ENCODE measurements around the gene DUSP2. TPM values are rescaled to one million over a fixed set of nuclear protein-coding genes. Genes with fewer than 3 reads are reported as not detected.

DUSP2 gene
- total and polyA plus RNA-seq, 10 of the 15 experiments (the other 5 are each of a cell fraction or from before 2014, with no cell fraction given) = 9.7 to 212 (median 57.2) TPM

DNA sequence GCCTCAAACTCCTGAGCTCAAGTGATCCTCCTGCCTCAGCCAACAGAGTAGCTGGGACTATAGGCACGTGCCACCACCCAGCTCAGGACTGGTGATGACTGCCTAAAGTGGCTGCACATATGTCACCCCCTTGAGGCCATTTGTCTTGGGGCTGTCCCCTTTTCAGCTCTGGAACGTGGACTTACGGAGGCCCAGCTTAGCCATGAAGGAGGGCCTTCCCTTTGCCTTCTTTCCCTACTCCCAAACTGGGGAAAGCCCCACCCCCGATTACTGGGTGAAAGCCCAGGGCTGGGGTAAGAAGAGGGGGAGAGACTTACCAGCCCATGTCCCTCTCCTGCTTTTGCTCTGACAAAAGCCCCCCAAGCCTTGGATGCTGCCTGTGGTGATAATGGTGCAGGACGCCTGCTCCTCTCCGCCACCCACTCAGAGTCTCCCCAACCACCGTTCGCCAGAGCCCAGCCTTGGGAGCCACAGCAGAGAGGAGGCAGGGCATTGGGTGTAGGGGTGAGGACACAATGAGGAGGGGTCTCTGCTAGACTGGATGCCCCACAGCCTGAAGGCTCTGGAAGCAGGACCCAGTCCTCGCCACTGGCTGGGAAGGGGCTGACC, 2.5 kb upstream of the DUSP2 start (continued):
- TF ChIP-seq, protein P1, sequence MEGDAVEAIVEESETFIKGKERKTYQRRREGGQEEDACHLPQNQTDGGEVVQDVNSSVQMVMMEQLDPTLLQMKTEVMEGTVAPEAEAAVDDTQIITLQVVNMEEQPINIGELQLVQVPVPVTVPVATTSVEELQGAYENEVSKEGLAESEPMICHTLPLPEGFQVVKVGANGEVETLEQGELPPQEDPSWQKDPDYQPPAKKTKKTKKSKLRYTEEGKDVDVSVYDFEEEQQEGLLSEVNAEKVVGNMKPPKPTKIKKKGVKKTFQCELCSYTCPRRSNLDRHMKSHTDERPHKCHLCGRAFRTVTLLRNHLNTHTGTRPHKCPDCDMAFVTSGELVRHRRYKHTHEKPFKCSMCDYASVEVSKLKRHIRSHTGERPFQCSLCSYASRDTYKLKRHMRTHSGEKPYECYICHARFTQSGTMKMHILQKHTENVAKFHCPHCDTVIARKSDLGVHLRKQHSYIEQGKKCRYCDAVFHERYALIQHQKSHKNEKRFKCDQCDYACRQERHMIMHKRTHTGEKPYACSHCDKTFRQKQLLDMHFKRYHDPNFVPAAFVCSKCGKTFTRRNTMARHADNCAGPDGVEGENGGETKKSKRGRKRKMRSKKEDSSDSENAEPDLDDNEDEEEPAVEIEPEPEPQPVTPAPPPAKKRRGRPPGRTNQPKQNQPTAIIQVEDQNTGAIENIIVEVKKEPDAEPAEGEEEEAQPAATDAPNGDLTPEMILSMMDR (IDR thresholded peaks at IDR 0.05 in 2 of 3, conservative IDR thresholded peaks at IDR 0.05 in 1 of 3; ENCODE audit: control insufficient read depth in 2 of 3, extremely low read depth in 1 of 3, insufficient read depth in 1 of 3, low read depth in 3 of 3, low read length in 3 of 3) = peak in 2 of 3 experiments; percentile 7 to 15; a peak in 1 of 6 replicates
- peak; percentile 59 for TF ChIP-seq BACH1 (IDR thresholded peaks at IDR 0.05; ENCODE audit: borderline replicate concordance)
- TF ChIP-seq E4F1 (IDR thresholded peaks at IDR 0.05; ENCODE audit: borderline replicate concordance, partially characterized antibody) = no peak
- no peak for TF ChIP-seq PBX3 (IDR thresholded peaks at IDR 0.05; ENCODE audit: insufficient replicate concordance, low read depth, low read length)
- TF ChIP-seq YBX1 (IDR thresholded peaks at IDR 0.05) = no peak
- TF ChIP-seq SUPT20H (IDR thresholded peaks at IDR 0.05; ENCODE audit: borderline replicate concordance, control insufficient read depth, low read depth, low read length) = no peak
- TF ChIP-seq IKZF2 (IDR thresholded peaks at IDR 0.05) = peak; percentile 7 to 14; a peak in 2 of 4 replicates
- TF ChIP-seq, protein P2, sequence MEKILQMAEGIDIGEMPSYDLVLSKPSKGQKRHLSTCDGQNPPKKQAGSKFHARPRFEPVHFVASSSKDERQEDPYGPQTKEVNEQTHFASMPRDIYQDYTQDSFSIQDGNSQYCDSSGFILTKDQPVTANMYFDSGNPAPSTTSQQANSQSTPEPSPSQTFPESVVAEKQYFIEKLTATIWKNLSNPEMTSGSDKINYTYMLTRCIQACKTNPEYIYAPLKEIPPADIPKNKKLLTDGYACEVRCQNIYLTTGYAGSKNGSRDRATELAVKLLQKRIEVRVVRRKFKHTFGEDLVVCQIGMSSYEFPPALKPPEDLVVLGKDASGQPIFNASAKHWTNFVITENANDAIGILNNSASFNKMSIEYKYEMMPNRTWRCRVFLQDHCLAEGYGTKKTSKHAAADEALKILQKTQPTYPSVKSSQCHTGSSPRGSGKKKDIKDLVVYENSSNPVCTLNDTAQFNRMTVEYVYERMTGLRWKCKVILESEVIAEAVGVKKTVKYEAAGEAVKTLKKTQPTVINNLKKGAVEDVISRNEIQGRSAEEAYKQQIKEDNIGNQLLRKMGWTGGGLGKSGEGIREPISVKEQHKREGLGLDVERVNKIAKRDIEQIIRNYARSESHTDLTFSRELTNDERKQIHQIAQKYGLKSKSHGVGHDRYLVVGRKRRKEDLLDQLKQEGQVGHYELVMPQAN (conservative IDR thresholded peaks at IDR 0.05) = no peak
- TF ChIP-seq, protein P3, sequence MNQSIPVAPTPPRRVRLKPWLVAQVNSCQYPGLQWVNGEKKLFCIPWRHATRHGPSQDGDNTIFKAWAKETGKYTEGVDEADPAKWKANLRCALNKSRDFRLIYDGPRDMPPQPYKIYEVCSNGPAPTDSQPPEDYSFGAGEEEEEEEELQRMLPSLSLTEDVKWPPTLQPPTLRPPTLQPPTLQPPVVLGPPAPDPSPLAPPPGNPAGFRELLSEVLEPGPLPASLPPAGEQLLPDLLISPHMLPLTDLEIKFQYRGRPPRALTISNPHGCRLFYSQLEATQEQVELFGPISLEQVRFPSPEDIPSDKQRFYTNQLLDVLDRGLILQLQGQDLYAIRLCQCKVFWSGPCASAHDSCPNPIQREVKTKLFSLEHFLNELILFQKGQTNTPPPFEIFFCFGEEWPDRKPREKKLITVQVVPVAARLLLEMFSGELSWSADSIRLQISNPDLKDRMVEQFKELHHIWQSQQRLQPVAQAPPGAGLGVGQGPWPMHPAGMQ (IDR thresholded peaks at IDR 0.05; ENCODE audit: borderline replicate concordance) = no peak
- TF ChIP-seq, protein P4, sequence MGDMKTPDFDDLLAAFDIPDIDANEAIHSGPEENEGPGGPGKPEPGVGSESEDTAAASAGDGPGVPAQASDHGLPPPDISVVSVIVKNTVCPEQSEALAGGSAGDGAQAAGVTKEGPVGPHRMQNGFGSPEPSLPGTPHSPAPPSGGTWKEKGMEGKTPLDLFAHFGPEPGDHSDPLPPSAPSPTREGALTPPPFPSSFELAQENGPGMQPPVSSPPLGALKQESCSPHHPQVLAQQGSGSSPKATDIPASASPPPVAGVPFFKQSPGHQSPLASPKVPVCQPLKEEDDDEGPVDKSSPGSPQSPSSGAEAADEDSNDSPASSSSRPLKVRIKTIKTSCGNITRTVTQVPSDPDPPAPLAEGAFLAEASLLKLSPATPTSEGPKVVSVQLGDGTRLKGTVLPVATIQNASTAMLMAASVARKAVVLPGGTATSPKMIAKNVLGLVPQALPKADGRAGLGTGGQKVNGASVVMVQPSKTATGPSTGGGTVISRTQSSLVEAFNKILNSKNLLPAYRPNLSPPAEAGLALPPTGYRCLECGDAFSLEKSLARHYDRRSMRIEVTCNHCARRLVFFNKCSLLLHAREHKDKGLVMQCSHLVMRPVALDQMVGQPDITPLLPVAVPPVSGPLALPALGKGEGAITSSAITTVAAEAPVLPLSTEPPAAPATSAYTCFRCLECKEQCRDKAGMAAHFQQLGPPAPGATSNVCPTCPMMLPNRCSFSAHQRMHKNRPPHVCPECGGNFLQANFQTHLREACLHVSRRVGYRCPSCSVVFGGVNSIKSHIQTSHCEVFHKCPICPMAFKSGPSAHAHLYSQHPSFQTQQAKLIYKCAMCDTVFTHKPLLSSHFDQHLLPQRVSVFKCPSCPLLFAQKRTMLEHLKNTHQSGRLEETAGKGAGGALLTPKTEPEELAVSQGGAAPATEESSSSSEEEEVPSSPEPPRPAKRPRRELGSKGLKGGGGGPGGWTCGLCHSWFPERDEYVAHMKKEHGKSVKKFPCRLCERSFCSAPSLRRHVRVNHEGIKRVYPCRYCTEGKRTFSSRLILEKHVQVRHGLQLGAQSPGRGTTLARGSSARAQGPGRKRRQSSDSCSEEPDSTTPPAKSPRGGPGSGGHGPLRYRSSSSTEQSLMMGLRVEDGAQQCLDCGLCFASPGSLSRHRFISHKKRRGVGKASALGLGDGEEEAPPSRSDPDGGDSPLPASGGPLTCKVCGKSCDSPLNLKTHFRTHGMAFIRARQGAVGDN (IDR thresholded peaks at IDR 0.05) = peak; percentile 94
- TF ChIP-seq NFYB (IDR thresholded peaks at IDR 0.05; ENCODE audit: insufficient read depth, low read depth, low read length) = no peak
- TF ChIP-seq IKZF1 (conservative IDR thresholded peaks at IDR 0.05) = no peak; the same call in 1 of the 2 replicates

Data from GM12878 (cell line).